NCI-H2227 (cell line): ENCODE data around the gene TTC22.
"Not testable (repeated sequence)": the region's sequence is repeated elsewhere in the genome, so short reads cannot be mapped to it uniquely, and the experiment has no call there.

Experiments used
- DNase-seq: peaks from one replicate; lab custom pipeline; 2025; ENCODE audit not compliant: unreplicated experiment; lab: John Stamatoyannopoulos, UW

Gene TTC22

DNA sequence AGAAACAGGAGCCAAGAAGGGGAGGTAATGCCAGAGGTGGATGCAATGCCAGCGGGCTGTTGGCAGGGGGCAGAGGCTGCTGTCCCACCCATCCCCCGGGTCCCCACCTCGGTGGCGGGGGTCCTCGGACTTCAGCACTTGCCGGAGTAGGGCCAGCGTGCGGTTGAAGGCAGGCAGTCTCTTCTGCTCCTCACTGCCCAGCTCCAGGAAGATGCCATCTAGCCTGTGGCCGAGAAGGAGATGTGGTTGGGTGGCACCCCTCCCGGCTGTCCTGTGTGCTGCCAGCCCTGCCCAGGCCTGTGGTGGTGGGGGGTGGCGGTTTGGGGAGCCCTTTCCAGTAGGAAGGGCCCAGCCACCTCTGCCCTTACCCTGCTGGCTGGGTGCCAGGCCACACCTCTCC is 13.5 kb downstream of the TTC22 start:
- DNase-seq = no peak

DNA sequence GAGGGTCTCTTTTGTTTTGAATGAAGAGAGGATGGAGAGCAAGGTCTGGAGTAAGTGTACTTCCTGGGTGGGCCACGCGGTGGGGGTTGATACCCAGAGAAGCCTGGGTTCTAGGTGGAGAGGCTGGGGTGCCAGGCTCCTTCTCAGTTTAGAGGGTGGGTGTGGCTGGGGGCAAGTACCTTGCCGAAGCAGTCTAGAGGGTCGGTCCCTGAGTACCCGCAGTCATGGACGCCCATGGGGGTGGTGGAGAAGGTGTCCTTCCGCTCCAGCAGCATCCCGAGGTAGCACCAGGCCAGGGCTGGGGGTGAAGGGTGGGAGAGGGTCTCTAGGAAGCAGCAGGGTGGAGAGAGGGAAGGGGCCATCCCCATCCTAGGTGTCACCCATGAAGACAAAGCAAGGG is 14.3 kb downstream of the TTC22 start:
- no peak for DNase-seq

- DNase-seq = no peak
These were observed 17.1 kb downstream of the TTC22 start for GRCh38 chr1:54784066-54784465.

GRCh38 chr1:54782588-54782987 is 18.5 kb downstream of the TTC22 start:
- no peak for DNase-seq

- DNase-seq = no peak
These were observed 19.0 kb downstream of the TTC22 start for GRCh38 chr1:54782156-54782555.

DNA sequence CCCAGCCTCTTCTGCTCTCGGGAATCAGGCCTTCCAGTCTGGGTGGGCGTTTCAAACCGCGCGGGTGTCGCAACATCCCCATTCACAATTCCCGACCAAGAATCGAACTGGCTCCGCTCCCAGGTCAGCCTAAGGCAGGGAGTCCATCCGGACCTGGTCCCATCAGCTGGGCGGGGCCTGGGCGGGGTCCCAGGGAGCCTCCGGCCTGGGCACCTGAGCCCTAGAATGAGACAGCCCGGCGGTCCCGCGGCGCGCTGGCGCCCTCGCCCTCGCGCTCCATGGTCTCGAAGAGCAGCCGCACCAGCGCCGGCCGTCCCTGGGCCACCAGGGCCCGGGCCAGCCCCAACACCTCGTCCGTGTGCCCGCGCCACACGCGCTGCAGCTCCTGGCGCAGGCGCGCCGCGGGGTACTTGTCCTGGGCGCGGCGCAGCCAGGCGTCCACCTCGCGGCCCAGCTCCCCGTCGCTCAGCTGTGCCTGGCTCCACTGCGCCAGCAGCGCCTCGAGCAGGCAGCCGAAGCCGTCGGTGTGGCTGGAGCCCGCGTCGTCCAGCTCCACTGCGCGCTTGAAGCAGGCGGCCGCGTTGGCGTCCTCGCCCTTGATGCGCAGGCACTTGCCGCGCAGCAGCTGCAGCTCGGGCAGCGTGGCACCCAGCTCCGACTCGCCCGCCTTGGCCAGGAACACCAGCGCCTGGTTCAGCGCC is 19.9 kb downstream of the TTC22 start:
- DNase-seq = no peak

- DNase-seq = no peak
These were observed 23.7 kb downstream of the TTC22 start for GRCh38 chr1:54777431-54777830.

GRCh38 chr1:54777011-54777410 is 24.1 kb downstream of the TTC22 start:
- peak; percentile 15 for DNase-seq

DNA sequence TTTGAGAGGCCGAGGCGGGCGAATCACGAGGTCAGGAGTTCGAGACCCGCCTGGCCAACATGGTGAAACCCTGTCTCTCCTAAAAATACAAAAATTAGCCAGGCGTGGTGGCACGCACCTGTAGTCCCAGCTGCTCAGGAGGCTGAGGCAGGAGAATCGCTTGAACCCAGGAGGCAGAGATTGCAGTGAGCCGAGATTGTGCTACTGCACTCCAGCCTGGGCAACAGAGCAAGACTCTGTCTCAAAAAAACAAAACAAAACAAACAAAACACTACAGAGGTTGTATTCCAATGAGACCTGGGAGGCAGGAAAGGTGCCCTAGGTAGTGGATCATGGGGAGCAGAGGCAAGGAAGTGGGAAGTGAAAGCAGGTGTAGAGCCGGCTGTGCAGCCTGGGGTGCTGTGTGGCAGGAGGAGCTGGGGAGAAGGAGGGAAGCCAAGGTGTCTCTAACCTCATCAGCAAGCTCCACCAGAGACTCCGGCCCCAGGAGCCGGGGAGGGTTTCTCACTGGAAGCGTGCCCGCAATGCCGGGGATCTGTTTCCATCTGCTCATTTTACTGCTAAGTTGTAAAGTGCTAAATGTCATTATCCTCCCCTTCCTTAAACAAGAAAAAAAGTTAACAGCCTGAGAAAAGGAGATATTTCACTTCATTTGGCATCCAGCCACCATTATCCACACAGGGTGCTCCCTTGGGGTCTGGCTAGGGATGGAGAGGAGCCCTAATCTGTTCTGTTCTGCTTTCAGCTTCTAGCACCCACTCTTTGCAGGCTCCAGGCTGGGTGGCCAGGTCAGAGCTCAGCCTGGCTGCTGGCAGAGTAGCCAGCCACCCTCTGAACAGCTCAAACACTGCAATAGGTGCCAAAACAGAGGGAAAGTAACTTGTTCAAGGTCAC is 25.0 kb downstream of the TTC22 start:
- not testable (repeated sequence) for DNase-seq

DNA sequence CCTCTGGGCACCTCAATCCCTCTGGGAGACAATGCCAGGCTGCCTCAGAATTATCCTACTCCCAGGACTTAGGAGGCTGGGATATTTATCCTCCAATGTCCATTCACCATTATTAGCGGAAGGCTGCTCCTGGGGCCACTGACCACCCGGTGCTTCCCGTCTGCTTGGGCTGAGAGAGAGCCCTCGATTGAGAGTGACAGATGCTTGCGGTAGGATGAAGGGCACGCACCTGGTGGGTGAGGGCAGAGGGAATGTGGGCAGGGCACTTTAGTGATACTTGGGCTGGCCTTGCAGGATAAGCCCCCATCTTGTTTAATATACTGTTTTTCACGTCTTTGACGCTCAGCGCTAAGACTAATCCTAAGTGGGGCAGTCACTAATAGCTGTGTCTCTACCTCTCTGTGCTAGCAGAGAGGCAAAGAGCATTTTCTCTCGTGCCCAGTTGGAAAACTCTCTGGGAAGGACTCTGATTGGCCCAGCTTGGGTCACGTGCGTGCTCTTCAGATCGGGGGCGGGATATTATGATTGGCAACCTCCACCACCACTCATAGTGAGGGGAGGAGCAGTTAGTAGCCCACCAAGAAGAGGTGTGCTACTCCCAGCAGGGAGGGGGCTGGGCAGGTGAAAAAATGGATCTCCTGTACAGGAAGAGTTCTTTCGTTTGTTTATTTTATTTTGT is 26.2 kb downstream of the TTC22 start:
- peak; percentile 86 for DNase-seq

DNA sequence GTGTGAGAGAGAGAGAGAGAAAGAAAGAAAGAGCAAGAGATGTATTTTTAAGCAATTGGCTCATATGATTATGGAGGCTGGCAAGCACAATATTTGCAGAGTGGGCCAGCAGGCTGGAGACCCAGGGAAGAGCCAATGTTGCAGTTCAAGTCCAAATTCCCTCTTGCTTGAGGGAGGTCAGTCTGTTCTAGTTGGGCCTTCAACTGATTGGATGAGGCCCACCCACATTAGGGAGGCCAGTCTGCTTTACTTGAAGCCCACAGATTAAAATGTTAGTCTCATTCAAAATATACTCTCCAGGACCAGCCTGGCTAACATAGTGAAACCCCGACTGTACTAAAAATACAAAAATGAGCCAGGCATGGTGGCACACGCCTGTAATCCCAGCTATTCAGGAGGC is 28.2 kb downstream of the TTC22 start:
- no peak for DNase-seq

GRCh38 chr1:54768093-54768492 is 33.0 kb downstream of the TTC22 start:
- peak; percentile 17 for DNase-seq

GRCh38 chr1:54767526-54767925 is 33.6 kb downstream of the TTC22 start:
- no peak for DNase-seq

DNA sequence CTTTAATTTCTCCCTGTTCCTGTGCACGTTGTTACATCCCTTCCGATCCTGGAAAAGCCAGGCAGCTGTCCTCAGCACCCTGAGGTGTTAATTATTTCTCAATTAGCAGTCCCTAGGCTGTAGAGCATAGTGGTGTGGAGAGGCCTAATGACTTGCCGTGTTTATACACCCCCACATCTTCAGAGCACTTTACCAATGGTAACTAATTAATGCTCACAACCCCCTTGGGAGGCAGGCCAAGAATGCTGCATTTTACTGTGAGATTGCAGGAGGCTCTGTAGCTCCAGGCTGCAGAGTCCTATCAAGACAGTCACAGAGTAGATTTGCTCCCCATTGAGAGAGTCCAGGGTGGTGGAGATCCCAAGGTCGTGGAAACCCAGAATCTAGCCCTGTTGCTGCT is 34.4 kb downstream of the TTC22 start:
- no peak for DNase-seq

- DNase-seq = no peak
These were observed 36.1 kb downstream of the TTC22 start for GRCh38 chr1:54764922-54765561.

GRCh38 chr1:54764133-54764921 is 36.8 kb downstream of the TTC22 start, which contains the start of gene PARS2:
PARS2 (minus strand) TSS chr1:54764523; CDS start chr1:54759161, 5,362 bp downstream.
- peak; percentile 100 for DNase-seq

DNA sequence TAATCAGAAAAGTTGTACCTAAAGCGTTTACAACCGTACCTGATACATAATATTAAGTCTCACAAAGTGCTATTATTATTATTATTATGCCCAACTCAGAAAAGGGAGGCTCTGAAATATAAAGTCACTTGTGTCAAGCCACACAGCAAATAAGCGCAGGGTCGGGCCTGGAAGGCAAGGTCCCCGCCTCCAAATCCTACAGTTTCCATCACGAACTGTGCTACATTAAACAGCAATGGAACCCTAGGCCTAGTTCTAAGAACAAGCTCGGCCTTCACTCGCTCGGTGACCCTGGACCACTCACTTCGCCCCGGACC is 37.3 kb downstream of the TTC22 start:
- peak; percentile 55 for DNase-seq

DNA sequence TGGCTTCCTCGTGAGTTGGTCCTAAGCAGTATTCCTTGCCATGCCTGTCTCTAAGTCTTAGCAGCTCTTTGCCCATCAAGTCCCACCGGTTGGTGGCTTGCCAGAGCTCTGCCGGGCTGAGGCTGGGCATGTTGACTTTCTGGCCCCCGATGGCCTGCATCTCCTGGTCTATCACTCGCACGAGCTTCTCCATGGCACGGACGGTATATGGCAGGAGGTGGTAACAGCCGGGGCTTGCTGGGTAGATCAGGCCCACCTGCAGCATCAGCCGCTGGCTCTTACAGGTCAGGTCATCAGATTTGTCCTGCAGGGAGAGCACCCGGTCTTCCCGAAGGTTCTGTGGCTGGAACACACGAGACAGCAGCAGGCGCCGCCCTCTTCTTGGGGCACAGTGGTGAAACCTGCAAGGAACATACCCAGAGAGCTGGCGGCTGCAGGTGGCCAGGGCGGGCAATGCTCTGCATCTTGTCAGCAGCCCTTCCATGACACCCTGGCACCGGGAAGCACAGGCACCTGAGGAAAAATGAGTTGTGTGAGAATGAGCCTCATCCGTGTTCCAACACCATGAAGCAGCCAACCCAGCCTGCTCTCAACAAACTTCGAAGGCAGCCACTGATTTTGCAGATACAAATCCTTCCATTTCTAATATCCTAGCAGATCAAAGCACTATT is 42.3 kb downstream of the TTC22 start:
- DNase-seq = no peak

GRCh38 chr1:54757833-54758232 is 43.3 kb downstream of the TTC22 start:
- no peak for DNase-seq
